Smooth muscle cell (in vitro differentiated cells): Measurements from ENCODE around the gene MSLN. TPM values are rescaled to one million over a fixed set of nuclear protein-coding genes. Genes with fewer than 3 reads are reported as not detected.
"Not testable (repeated sequence)": the region's sequence is repeated elsewhere in the genome, so short reads cannot be mapped to it uniquely, and the experiment has no call there.

Experiments
- DNase-seq: peaks from one replicate; lab custom pipeline; 2025; ENCODE audit not compliant: unreplicated experiment; lab: John Stamatoyannopoulos, UW
- H2AFZ ChIP-seq: fragments of 200-600 bp; sonication (generic); 2 replicates; pipeline ENCODE4 v1.6.0; 2016; ENCODE audit warnings: antibody characterized with exemption, low read depth, mild to moderate bottlenecking
- H3F3A ChIP-seq: fragments of 200-600 bp; sonication (generic); 2 replicates; pipeline ENCODE4 v1.6.0; 2017; ENCODE audit warnings: antibody characterized with exemption, low read depth
- H3K27ac ChIP-seq: fragments of 200-600 bp; sonication (generic); 2 replicates; pipeline ENCODE4 v1.5.1; 2016; ENCODE audit warnings: low read depth, mild to moderate bottlenecking
- H3K27me3 ChIP-seq: fragments of 200-600 bp; sonication (generic); 2 replicates; pipeline ENCODE4 v1.6.1; 2016; ENCODE audit warnings: low read depth, mild to moderate bottlenecking
- H3K36me3 ChIP-seq: fragments of 200-600 bp; sonication (generic); 2 replicates; pipeline ENCODE4 v1.5.1; 2016; ENCODE audit warnings: low read depth
- H3K4me1 ChIP-seq: fragments of 200-600 bp; sonication (generic); 2 replicates; pipeline ENCODE4 v1.5.1; 2016; ENCODE audit warnings: low read depth
- H3K4me2 ChIP-seq: fragments of 200-600 bp; sonication (generic); 2 replicates; pipeline ENCODE4 v1.6.0; 2016; ENCODE audit warnings: mild to moderate bottlenecking
- H3K4me3 ChIP-seq: fragments of 200-600 bp; sonication (generic); 2 replicates; pipeline ENCODE4 v1.5.1; 2016; ENCODE audit warnings: mild to moderate bottlenecking
- H3K79me2 ChIP-seq: fragments of 200-600 bp; sonication (generic); 2 replicates; pipeline ENCODE4 v1.6.0; 2016; ENCODE audit warnings: low read depth, mild to moderate bottlenecking
- H3K9ac ChIP-seq: fragments of 200-600 bp; sonication (generic); 2 replicates; pipeline ENCODE4 v1.6.0; 2016; ENCODE audit warnings: low read depth
- H3K9me3 ChIP-seq: fragments of 200-600 bp; sonication (generic); replicated peaks from 2 replicates; pipeline ENCODE4 v1.5.1; 2016; ENCODE audit warnings: low read depth
- H4K20me1 ChIP-seq: fragments of 200-600 bp; sonication (generic); 2 replicates; pipeline ENCODE4 v1.6.0; 2016; ENCODE audit warnings: low read depth
- CTCF ChIP-seq: fragments of 200-600 bp; sonication (generic); IDR thresholded peaks from 2 replicates; pipeline ENCODE4 v1.5.1; 2017; ENCODE audit warnings: borderline replicate concordance, mild to moderate bottlenecking, antibody characterized with exemption; ENCODE audit not compliant: insufficient read depth, poor library complexity, severe bottlenecking
- WGBS: methylation state at CpG from one replicate; pipeline ENCODE4 v1.1.7; 2016; ENCODE audit warnings: low lambda C conversion rate; 5-methylcytosine and 5-hydroxymethylcytosine counted together
- polyA plus RNA-seq: library from polyadenylated mRNA; unstranded; fragments of >200 nt; fragmentation: Nextera tagmentation; extraction: Ambion mirVana; gene quantifications from 2 replicates; pipeline ENCODE4 v1.2.1, GENCODE V29; 2016
- total RNA-seq: library from RNA; depleted of rRNA; stranded (reverse); fragments of >200 nt; gene quantifications from 2 replicates; pipeline ENCODE4 v1.2.3, GENCODE V29; 2014

The MSLN gene
- total and polyA plus RNA-seq, 2 experiments from 2014 or later = 0.26 to 3.7 TPM

GRCh38 chr16:712740-713250 is 47.7 kb upstream of the MSLN start:
- WGBS = 41% methylated on average over 13 of the region's 13 CpGs
- Histone ChIP-seq H3K4me1 (peaks cover 14% of the 10 kb centered on the region), H3K27me3 (peaks cover 18% of the 10 kb centered on the region)
- not testable (repeated sequence) for H3K4me3 ChIP-seq, H3F3A ChIP-seq, H4K20me1 ChIP-seq, H3K36me3 ChIP-seq, H3K4me2 ChIP-seq, DNase-seq, H2AFZ ChIP-seq, H3K9me3 ChIP-seq, H3K79me2 ChIP-seq, H3K27ac ChIP-seq, H3K9ac ChIP-seq
- peak; percentile 60 for TF ChIP-seq CTCF

GRCh38 chr16:714079-714478 is 46.5 kb upstream of the MSLN start:
- WGBS = 89% methylated on average over 11 of the region's 11 CpGs
- no peak overlapping the region for H3K4me3 ChIP-seq
- DNase-seq = no peak
- H3F3A ChIP-seq = no peaks in the 10 kb centered on the region
- no peak overlapping the region for H3K27ac ChIP-seq
- H3K4me2 ChIP-seq = no peak overlapping the region
- H3K9me3 ChIP-seq = no peaks in the 10 kb centered on the region
- no peaks in the 10 kb centered on the region for H3K79me2 ChIP-seq
- H3K4me1 ChIP-seq = peaks cover 14% of the 10 kb centered on the region
- H3K36me3 ChIP-seq = no peaks in the 10 kb centered on the region
- no peak for TF ChIP-seq CTCF
- H4K20me1 ChIP-seq = peaks cover 8% of the 10 kb centered on the region
- H3K9ac ChIP-seq = no peak overlapping the region
- peaks cover 5% of the 10 kb centered on the region for H3K27me3 ChIP-seq
- no peak overlapping the region for H2AFZ ChIP-seq

GRCh38 chr16:714558-715476 is 45.7 kb upstream of the MSLN start, which contains the start of gene METRN:
Gene METRN, plus strand, starts transcription at chr16:715118. Its CDS starts 172 bp downstream, at chr16:715290.
- H3K4me3 ChIP-seq = peak within 1 kb of the TSS; percentile 61
- no peak within 1 kb of the TSS for H3K9ac ChIP-seq
- no peaks in the 10 kb centered on the region for H3K9me3 ChIP-seq
- H3K4me1 ChIP-seq = peaks cover 13% of the 10 kb centered on the region
- H3K79me2 ChIP-seq = no peaks in the 10 kb centered on the region
- peak; percentile 77 for DNase-seq
- H3K27me3 ChIP-seq = peaks cover 4% of the 10 kb centered on the region
- no peaks in the 10 kb centered on the region for H3K36me3 ChIP-seq
- TF ChIP-seq CTCF = no peak
- H3F3A ChIP-seq = no peaks in the 10 kb centered on the region
- peak within 1 kb of the TSS; percentile 99 for H3K4me2 ChIP-seq
- WGBS = 21% methylated on average over 51 of the region's 108 CpGs
- peaks cover 8% of the 10 kb centered on the region for H4K20me1 ChIP-seq
- no peak within 1 kb of the TSS for H3K27ac ChIP-seq
- H2AFZ ChIP-seq = no peak within 1 kb of the TSS
